ENCODE measurements around the gene HECTD2.

GRCh38 chr10:91415816-91416215, 5.7 kb downstream of the HECTD2 start:
- TF ChIP-seq, protein P1, sequence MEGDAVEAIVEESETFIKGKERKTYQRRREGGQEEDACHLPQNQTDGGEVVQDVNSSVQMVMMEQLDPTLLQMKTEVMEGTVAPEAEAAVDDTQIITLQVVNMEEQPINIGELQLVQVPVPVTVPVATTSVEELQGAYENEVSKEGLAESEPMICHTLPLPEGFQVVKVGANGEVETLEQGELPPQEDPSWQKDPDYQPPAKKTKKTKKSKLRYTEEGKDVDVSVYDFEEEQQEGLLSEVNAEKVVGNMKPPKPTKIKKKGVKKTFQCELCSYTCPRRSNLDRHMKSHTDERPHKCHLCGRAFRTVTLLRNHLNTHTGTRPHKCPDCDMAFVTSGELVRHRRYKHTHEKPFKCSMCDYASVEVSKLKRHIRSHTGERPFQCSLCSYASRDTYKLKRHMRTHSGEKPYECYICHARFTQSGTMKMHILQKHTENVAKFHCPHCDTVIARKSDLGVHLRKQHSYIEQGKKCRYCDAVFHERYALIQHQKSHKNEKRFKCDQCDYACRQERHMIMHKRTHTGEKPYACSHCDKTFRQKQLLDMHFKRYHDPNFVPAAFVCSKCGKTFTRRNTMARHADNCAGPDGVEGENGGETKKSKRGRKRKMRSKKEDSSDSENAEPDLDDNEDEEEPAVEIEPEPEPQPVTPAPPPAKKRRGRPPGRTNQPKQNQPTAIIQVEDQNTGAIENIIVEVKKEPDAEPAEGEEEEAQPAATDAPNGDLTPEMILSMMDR (IDR thresholded peaks at IDR 0.05) = no peak
- no peak for TF ChIP-seq POLR2A (IDR thresholded peaks at IDR 0.05)

Data from right lobe of liver (tissue), 4 donors.